Measurements from ENCODE around the gene SOX18. TPM values are rescaled to one million over a fixed set of nuclear protein-coding genes. Genes with fewer than 3 reads are reported as not detected.
A peak's percentile ranks its signal among the peaks of the same experiment; 100 is the strongest.

The SOX18 gene
- total and polyA plus RNA-seq, 2 of the 13 experiments (the other 11 are each of a cell fraction or from before 2014, with no cell fraction given): 1.6 to 1.9 TPM

DNA sequence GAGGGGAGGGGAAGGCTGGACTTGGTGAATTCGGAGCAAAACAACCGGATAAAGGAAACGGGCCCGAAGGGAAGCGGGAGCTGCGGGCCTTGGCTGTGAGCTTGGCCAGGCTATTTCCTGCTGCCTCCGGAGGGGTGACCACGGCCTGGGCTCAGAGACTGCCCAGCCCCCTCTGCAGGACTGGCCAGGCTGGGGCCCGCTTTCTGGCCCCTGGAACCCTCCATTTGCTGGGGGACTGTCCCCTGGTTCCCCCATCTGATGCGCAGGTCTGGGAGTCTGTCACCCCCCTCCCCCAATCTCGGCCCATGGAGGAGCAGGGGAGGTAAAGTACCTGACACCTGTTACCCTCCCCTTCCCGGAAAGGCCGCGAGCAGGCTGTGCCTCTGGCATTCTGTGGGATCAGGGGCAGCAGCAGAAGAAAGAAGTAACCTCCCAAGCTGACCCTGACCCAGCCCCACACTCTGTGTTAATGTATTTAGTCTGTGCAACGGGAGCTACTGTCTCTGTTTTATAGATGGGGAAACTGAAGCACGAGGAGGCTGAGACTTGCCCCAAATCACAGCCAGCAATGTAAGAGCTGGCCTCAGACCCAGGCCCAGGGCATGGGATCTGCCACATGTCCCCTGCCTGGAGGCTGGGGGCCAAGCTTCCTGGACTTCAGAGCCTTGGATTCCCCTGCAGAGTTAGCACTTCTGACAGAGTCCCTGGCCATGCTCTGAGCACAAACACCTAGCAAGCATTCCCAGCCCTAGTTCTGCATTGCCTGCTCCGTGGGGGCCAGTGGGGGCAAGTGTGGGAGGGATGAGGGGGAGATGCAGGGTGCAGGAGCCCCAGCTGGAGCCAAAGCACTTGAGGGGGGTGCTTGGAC, 9.9 kb downstream of the SOX18 start (continued):
- TF ChIP-seq, protein P1, sequence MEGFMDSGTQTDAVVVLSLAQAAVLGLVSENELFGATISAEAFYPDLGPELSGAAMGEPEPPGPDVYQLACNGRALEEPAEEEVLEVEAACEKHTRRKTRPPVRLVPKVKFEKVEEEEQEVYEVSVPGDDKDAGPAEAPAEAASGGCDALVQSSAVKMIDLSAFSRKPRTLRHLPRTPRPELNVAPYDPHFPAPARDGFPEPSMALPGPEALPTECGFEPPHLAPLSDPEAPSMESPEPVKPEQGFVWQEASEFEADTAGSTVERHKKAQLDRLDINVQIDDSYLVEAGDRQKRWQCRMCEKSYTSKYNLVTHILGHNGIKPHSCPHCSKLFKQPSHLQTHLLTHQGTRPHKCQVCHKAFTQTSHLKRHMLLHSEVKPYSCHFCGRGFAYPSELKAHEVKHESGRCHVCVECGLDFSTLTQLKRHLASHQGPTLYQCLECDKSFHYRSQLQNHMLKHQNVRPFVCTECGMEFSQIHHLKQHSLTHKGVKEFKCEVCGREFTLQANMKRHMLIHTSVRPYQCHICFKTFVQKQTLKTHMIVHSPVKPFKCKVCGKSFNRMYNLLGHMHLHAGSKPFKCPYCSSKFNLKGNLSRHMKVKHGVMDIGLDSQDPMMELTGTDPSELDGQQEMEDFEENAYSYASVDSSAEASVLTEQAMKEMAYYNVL (CRISPR knock-in tag; IDR thresholded peaks at IDR 0.05; ENCODE audit: borderline replicate concordance): 0 out of 2 replicates have a peak, but pooled peaks have one; percentile 38
- TF ChIP-seq ATAD3A (CRISPR knock-in tag; IDR thresholded peaks at IDR 0.05) (no peak), SP2 (CRISPR knock-in tag; IDR thresholded peaks at IDR 0.05) (no peak), EEA1 (CRISPR knock-in tag; IDR thresholded peaks at IDR 0.05; ENCODE audit: borderline replicate concordance) (no peak), SMAD1 (CRISPR knock-in tag; IDR thresholded peaks at IDR 0.05; ENCODE audit: borderline replicate concordance, low read depth) (peak; percentile 38; the same call in 1 of the 2 replicates), PCBP1 (IDR thresholded peaks at IDR 0.05; ENCODE audit: borderline replicate concordance, low read depth, low read length) (no peak), ZFP36L2 (CRISPR knock-in tag; IDR thresholded peaks at IDR 0.05) (no peak), AGO2 (optimal IDR thresholded peaks at IDR 0.05; ENCODE audit: low read depth, low read length) (peak; percentile 38), MTA1 (CRISPR knock-in tag; IDR thresholded peaks at IDR 0.05; ENCODE audit: borderline replicate concordance) (no peak), SRSF9 (IDR thresholded peaks at IDR 0.05; ENCODE audit: borderline replicate concordance, insufficient read depth, low read depth, low read length, poor library complexity, severe bottlenecking) (no peak), JUN (CRISPR knock-in tag; IDR thresholded peaks at IDR 0.05) (no peak), ZNF552 (CRISPR knock-in tag; IDR thresholded peaks at IDR 0.05; ENCODE audit: borderline replicate concordance) (0 out of 2 replicates have a peak, but pooled peaks have one; percentile 5), ZNF558 (CRISPR knock-in tag; IDR thresholded peaks at IDR 0.05; ENCODE audit: borderline replicate concordance) (0 out of 2 replicates have a peak, but pooled peaks have one; percentile 12), RNF2 (conservative IDR thresholded peaks at IDR 0.05; ENCODE audit: low read depth) (no peak), HMG20B (CRISPR knock-in tag; conservative IDR thresholded peaks at IDR 0.05) (no peak), ZFX (CRISPR knock-in tag; IDR thresholded peaks at IDR 0.05; ENCODE audit: low read depth) (0 out of 2 replicates have a peak, but pooled peaks have one; percentile 3)
- TF ChIP-seq, protein P2, sequence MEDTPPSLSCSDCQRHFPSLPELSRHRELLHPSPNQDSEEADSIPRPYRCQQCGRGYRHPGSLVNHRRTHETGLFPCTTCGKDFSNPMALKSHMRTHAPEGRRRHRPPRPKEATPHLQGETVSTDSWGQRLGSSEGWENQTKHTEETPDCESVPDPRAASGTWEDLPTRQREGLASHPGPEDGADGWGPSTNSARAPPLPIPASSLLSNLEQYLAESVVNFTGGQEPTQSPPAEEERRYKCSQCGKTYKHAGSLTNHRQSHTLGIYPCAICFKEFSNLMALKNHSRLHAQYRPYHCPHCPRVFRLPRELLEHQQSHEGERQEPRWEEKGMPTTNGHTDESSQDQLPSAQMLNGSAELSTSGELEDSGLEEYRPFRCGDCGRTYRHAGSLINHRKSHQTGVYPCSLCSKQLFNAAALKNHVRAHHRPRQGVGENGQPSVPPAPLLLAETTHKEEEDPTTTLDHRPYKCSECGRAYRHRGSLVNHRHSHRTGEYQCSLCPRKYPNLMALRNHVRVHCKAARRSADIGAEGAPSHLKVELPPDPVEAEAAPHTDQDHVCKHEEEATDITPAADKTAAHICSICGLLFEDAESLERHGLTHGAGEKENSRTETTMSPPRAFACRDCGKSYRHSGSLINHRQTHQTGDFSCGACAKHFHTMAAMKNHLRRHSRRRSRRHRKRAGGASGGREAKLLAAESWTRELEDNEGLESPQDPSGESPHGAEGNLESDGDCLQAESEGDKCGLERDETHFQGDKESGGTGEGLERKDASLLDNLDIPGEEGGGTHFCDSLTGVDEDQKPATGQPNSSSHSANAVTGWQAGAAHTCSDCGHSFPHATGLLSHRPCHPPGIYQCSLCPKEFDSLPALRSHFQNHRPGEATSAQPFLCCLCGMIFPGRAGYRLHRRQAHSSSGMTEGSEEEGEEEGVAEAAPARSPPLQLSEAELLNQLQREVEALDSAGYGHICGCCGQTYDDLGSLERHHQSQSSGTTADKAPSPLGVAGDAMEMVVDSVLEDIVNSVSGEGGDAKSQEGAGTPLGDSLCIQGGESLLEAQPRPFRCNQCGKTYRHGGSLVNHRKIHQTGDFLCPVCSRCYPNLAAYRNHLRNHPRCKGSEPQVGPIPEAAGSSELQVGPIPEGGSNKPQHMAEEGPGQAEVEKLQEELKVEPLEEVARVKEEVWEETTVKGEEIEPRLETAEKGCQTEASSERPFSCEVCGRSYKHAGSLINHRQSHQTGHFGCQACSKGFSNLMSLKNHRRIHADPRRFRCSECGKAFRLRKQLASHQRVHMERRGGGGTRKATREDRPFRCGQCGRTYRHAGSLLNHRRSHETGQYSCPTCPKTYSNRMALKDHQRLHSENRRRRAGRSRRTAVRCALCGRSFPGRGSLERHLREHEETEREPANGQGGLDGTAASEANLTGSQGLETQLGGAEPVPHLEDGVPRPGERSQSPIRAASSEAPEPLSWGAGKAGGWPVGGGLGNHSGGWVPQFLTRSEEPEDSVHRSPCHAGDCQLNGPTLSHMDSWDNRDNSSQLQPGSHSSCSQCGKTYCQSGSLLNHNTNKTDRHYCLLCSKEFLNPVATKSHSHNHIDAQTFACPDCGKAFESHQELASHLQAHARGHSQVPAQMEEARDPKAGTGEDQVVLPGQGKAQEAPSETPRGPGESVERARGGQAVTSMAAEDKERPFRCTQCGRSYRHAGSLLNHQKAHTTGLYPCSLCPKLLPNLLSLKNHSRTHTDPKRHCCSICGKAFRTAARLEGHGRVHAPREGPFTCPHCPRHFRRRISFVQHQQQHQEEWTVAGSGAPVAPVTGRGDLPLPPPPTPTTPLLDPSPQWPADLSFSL (CRISPR knock-in tag; IDR thresholded peaks at IDR 0.05): peak; percentile 46
- TF ChIP-seq, protein P3, sequence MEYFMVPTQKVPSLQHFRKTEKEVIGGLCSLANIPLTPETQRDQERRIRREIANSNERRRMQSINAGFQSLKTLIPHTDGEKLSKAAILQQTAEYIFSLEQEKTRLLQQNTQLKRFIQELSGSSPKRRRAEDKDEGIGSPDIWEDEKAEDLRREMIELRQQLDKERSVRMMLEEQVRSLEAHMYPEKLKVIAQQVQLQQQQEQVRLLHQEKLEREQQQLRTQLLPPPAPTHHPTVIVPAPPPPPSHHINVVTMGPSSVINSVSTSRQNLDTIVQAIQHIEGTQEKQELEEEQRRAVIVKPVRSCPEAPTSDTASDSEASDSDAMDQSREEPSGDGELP (IDR thresholded peaks at IDR 0.05; ENCODE audit: borderline replicate concordance, low read depth): no peak
- TF ChIP-seq, protein P4, sequence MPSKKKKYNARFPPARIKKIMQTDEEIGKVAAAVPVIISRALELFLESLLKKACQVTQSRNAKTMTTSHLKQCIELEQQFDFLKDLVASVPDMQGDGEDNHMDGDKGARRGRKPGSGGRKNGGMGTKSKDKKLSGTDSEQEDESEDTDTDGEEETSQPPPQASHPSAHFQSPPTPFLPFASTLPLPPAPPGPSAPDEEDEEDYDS (CRISPR knock-in tag; IDR thresholded peaks at IDR 0.05): peak; percentile 29; the same call in 1 of the 2 replicates

Measured in HepG2 (cell line).